ENCODE results near the gene AACS.

Gene AACS

DNA sequence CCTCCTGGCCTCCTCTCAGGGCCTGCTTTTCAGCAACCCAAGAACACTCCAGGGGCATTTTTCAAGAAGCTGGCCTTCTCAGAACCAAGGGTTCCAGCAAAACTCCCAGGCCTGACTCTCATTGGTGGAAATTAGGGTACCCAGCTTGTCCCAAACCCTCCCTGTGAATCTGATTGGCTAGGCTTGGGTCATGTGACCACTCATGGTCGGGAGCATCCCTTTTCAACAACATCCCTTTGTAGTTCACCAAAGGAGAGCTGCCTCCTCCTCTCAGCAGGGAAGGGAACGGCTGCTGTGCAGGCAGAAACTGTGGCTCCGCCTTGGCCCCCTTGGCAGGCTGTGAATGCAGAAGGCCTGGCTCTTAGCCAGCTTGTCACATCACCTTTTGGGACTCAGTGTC lies 94.5 kb downstream of the AACS start:
- no peak for DNase-seq

DNA sequence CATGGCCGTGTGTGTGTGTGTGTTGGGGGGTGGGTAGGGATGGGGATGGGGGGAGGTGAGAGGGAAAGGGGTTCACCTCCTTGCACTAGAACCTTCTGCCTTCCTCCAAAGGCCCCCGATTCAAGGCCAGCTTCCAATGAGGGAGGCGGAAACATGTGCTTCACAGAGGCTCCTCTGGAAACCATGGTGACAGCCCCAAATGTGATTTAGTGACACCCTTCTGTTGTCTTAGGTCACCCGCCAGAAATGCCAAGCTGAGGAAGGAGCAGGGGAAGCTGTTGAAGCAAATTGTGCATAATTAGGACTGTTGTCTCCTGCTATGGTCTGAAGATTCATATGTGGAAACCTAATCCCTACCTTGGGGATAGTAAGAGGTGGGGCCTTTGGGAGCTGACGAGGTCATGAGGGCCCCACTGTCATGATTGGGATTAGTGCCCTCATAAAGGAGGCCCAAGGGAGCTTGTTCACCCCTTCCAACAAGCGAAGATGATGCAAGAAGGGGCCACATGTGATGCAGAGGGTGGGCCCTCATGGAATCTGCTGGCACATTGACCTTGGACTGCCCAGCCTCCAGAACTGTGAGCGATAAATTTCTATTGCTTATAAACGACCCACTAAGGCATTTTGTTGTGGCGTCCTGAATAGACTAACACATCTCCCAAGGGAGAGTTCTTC lies 95.2 kb downstream of the AACS start:
- no peak for DNase-seq

DNA sequence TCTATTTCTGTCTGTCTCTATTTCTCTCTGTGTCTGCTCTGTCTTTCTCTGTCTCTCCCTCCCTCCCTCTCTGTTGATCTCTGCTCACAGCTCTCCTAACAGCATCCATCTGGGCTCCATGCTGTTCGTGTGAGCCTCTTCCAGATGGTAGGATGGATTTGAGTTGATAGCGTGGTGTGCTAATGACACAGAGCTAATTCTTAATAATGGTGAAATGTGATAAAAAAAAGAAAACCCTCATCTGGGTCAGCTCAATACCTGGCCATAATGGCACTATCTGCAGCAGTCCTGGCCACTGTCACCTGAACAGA lies 96.4 kb downstream of the AACS start:
- no peak for DNase-seq

DNA sequence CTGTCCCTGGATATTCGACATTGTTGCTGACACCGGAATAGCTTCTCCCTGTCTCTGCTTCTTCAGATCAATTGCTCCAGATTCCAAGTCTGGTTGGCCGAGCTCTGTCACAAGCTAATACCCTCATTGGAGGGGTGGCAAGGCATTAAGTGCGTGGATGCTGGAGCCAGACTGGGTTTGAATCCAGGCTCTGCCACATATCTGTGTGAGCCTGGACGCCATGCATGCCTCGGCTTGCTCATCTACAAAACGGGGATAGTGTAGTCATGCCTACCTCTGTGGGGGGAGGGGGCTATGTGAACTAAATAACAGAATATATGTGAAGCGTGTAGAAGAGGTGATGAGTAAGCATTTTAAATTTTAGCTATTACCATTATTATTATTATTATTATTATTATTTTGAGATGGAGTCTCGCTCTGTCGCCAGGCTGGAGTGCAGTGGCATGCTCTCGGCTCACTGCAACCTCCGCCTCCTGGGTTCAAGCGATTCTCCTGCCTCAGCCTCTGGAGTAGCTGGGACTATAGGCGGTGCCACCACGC lies 97.3 kb downstream of the AACS start:
- DNase-seq, result no peak

DNA sequence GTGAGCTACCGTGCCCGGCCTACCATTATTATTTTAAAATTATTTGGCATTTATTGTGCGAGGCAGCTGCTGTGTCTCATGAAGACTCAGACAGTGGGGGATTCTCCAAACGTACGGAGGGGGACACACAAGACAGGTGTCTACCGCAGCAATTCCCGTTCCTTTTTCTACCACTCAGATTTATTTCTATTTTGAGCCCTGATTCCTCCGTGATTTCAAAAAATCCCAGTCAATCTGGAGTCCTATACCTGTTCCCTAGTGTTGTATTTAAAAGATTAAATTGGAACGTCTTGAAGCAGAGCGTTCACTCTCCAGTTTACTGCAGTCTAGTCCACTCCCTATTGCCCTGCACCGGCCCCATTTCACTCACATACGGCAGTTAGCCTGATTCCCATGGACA lies 97.9 kb downstream of the AACS start:
- DNase-seq, result no peak

DNA sequence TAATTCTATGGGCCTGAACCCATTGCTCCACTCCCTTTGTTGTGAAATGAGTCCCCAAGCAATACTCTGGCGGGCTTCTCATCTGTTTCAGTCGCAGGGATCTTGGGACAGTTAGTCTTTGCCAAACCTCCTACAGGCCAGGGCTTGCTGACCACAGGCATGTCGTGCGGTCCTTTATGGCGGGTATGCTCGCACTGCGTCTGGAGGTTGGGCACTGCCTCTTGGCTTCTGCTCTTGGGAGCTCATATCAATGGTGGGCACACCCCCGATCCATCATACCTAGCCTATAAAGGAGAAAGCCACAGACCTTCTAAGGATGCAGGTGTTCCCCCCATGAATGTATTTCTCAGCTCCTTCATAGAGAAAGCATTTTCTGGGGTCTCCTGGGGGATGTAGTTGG lies 99.3 kb downstream of the AACS start:
- no peak for DNase-seq

DNA sequence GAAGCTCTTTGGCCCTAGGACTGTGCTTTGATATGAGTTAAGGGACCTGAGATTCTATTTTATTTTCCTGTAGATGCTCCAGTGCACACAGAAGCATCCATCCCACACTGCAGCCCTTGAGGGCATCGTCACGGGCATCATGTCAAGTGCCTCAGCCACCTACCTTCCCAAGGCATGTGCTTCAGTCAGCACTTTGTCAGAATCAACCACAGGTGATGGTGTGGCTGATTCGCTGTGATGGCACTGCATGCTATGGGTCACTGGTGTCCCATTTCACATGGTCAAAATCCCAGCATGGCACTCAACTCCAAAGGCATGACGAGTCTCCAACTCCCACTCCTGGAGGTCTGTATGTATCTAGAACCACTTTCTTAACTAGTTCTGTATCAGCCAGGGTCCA lies 100.8 kb downstream of the AACS start:
- DNase-seq, result no peak

DNA sequence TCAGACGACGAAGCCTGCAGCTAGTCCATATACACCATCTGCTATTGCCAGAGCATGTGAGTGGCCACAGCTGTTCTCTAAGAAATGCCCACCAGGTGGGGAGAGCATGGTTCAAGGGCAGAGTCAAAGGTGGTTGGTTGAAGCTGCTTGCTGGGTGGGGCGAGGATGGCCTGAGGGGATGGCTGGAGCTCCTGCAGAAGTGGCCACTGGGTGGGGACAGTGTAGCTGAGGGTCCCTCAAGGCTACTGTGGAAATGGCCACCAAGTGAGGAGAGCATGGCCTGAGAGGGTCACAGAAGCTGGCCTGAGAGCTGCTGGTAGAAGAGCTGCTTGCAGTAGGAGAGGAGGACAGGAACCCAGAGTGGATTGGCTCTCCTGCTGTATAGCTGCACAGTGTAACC lies 102.4 kb downstream of the AACS start:
- no peak for DNase-seq

DNA sequence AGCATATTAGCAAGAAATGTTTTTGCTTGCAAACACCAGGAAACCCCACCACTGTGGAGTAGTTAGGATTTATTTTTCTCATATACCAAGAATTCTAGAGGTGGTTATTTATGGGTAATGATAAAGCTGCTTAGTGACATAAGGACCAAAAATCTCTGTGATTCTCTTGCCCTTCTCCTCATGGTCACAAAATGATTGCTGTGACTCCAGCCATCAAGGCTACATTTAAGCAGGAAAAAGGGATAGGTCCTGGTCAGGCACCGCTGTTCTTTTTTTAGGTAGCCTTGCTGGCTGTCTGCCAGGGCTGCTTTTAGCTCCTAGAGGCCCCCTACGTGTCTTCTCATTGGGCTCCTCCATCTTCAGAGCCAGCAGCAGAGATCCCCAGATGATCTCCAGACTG lies 104.2 kb downstream of the AACS start:
- no peak for DNase-seq

DNA sequence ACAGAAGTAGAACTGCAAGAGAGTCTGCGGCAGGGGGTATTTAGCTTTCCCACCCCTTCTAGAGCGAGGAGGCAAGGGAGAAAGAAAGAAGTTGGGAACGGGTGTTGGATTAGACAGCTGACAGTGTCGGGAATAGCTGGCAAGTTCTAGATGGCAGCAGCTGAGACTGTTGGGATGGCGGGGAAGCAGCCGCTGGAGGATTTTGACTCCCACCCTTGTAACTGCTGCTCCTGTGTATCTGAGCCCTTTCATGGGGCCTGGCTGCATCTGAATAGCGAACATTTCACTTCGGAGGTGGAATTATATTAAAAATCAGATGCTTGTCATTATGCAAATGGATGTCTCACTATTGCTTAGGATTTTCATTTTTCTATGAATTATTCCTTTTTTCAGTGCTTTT lies 104.6 kb downstream of the AACS start:
- DNase-seq, result no peak

DNA sequence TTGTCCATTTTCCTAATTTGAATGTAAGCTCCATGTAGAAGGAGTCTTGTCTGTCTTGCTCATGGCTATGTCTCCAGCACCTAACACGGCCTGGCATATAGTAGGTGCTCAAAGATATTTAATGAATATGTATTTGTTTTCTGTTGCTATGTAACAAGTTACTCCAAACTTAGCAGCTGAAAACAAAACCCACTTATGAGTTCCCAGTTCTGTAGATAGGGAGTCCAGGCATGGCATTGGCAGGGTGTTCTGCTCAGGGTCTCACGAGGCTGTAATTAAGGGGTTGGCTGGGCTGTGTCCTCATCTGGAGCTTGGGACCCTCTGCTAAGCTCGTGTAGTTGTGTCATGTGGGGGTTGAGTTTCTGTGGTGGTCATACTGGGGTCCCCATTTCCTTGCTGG lies 106.0 kb downstream of the AACS start:
- no peak for DNase-seq

DNA sequence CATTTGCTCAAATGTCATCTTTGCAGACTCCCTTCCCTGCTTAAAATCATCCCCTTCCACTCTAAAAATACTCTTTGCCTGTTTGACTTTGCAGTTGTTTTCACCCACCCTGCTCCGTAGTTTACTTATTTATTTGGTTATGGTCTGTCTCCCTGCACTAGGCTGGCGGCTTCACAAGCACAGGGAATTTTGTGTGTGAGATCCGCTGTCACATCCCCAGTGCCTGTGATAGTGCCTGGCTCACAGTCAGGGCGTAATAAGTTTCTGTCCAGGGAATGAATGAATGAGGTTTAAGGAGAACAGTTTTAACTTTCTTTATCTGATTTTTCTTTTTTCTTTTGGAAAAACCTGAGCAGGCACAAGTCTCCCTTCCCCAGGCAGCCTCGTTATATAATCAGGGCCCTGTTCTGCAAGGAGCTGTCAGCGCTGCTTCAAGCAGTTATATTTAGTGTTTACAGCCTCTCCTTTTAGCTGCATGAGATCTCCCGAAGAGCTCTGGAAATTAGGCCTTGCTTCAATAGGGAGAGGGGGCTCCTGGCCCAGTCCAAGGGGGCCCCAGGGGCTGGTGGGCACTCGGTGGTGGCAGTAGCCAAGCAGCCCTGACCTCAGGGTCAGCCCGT lies 107.1 kb downstream of the AACS start:
- DNase-seq, result no peak

DNA sequence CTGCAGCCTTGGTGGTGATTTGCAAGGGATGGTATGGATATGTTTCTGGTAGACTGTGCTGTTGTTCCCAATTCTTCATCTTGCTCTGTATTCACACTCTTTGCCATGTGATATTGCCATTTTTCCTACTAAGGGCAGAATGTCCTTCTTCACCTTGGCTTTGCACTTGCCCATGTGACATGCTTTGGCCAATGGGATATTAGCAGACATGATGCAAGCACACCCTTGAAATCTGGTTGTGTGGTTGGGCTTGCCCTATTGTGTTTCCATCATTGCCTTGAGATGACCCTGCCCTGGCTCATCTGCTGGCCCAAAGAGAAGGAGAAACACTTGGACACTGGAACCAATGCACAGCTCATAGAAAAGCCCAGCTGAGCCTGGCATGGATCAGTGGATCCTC lies 110.3 kb downstream of the AACS start:
- no peak for DNase-seq

DNA sequence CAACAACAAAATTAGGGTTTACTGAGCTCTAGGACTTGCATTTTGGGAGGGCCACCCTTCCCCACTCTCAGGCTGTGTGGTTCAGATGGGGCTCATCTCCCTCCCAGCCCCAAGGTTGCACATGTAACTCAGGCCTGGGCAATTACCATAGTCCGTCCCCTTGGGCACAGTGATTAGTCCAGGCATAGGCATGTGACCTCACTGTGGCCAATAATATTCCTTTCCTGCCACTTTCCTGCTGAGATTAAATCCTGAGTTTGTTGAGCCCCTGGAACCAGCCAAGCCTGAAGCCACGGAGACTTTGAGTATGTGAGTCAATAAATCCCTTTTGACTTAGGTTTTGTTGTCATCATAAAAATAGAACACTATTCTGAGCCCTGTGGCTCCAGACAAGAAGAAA lies 113.0 kb downstream of the AACS start:
- DNase-seq, result no peak

DNA sequence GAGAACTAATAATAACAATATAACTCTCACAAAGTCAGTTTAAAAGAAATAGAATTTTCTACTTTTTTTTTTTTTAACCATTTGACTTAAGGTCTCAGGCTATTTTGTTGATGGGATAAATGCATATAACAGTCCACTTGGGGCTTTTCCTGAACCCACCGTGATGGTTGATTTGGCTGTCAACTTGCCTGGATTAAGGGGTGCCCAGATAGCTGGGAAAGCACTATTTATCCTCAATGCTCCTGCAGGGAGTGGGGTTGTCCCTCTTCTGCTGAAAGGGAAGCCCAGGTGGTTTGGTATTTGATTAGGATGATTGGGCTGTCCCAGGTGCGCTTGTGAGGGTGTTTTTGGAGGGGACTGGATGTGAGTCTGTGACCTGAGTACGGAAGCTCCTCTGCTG lies 114.9 kb downstream of the AACS start:
- DNase-seq, result no peak

DNA sequence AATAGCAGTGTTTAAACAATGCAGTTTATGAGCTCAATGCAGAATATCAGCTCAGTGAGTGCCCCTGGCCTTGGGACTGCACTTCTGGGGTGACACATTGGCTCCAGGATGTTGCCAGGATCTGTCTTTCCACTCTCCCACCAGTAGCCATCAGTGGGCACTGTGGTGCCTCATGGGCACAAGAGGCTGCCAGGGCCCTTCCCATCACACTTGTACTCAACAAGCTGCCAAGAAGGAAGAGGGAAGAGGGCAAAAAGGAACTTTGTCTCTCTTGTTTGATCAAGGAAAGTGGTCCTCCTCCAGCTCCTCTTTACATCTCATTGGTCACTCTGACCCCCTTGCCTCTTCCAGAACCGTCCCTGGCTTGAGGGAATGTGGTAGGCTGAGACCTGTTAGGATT lies 115.9 kb downstream of the AACS start:
- no peak for DNase-seq

DNA sequence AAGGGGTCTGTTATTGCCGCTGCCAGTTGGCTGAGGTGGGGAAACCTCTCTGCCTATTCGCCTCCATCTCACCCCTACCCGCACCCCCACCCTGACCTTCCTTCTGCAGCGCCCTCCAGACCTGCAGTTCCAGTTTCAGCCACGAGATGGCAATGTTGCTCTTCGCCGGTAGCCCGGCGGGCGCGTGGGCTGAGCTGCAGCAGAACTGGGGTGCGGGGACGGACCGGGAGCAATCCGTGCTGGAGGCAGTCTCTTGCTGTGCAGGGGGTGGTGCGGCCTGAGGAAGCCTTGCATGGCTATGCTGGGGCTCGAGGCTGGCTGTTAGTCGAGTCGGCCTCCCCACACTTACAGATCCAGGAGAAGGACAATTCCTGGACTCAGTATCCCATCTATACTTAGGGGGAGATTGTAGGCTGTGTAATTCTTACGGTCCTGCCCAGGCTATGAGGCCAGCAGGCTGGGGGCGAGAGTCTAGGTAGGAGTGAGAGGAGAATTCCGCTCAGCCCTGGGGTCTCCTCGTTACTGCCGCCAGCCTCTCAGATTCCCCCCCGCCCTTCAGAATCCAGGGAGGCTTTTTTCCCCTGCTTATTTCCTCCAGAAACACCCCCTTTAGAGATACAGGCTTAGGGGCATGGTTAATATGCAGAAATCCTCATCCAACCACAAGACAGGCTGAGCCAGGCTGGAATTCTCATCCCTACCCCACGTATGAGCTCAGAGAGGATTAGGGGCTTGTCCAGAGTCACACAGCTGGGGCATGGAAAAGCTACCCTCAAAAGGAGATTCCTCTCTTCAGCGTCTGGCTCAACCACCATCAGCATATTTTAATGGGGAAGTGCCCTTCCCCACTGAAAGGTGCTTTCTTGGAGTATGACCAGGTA lies 118.2 kb downstream of the AACS start:
- DNase-seq, result peak; percentile 70

DNA sequence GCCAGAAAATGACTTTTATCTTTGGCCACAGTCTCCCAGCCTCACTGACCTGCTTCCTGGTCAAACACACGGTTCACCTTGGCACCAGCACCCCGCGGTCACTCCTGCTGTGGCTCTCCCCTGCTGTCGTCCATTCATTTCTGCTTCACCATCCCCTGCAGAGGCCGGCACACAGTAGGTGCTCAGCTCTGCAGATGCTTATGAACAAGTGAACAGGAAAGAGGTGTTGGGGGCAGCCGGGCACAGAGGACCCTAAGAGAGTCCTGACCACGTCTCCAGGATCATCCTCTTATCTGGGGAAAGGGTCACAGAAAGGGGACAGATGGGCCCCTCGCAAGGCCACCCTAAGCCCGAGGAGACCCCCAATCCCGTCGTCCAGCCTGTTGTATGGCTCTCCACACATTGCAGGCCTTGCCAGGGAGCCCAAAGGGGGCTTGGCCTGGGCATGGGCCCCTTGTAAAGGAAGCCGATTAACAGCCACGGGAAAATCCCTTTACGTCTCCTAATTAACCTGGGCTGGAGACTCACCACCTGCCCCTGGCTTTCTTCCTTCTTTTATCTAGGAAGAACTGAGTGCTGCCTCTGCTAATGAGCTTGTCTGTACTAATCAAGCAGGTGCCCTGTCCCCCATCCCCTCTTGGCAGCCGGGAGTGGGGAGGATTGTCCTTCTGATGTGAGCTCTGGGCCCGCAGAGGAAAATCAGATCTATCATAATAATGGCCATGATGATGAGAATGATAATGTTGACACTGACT lies 119.2 kb downstream of the AACS start:
- no peak for DNase-seq

DNA sequence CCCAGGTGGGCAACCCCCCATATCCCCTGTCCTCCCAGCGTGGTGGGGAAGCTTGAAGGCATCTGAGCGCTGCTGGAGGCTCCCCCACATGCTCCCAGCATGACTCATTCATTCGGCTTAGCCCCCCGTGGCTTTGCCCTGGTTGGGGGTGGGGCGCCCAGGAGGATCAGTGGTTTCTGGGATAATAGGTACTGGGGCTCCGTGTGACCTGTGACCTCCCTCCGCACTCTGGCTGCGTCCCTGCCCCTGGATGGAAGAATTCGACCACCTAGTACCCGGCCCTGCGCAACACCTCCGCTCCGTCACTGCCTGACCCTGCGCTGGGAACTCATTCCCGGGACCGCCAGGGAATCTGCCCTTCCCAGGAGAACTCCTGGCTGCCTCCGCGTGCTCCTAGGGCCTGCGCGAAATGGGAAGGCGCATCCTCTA lies 120.1 kb downstream of the AACS start:
- no peak for DNase-seq

DNA sequence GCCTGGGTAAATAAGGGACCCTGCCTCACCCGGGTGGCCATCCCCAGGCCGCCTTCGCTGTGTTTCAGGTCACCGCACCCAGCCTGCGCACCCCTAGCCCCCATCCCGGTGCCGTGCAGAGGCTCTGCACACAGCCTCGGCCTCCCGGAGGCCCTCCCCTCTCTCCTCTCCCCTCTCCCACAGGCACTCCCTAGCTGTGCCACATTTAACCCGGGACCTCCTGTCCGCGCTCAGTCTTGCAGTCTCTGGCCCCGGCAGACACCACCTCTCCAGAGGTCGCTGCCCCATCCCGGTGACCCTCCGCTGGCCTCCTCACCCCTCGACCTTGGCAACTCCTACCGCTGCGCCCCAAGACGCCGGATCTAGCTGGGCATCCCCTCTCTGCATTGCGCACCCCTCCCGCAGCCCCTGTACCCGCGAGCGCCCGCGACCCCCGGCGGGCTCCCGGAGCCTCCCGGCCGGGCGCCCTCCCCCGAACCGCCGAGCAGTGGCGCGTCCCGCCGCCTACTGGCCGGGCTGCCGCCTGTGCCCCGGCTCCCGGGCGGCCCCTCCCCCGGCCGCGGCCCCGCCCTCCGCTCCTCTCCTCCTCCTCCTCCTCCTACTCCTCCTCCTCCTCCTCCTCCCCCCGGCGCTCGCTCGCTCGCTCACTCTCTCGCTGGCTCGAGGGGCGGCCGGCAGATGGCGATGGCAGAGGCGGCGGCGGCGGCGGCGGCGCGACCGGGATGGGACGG lies 120.7 kb downstream of the AACS start, which contains the start of gene TMEM132B:
TSS of gene TMEM132B (plus strand) at position 647 of the 731 bp plus-strand sequence.
- peak; percentile 77 for DNase-seq

DNA sequence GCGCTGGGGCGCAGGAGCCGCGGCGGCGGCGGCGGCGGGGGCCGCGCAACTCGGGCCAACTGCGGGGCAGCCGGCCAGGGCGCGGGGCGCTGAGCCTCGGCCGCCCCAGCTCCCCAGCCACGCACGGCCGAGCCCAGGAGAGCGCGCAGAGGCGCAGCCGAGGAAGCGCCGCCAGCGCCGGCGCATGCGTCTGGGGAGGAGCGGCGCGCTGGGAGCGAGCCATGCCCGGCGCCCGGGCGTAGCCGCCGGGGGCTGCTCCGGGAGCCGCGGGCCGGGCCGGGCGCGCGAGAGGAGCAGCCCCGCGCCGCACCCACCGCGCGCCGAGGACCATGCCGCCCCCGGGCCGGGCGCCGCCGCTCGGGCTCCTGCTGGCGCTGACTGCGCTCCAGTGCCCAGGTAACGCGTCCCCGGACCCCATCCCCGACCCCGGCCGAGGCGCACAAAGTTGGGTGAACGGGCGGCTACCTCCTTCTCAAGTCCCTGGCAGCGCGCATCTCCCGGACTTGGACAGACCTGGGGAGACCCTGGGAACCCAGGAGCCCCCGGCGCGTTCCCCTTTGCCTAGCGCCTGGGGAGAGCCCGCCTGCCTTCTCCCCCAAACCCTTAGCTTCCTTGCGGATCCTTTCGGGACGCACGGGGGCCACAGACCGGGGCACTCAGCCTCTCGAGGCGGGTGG lies 121.4 kb downstream of the AACS start:
- DNase-seq, result no peak

All from hematopoietic multipotent progenitor cell treated with erythropoietin and hydrocortisone succinate and interleukin-3 and kit ligand, for 8 days (in vitro differentiated cells).